NCI-H1436 treated with DMSO at 0.1 percent for 48 hours (cell line): ENCODE data around the gene CROCC2.
"Not testable (repeated sequence)": the region's sequence is repeated elsewhere in the genome, so short reads cannot be mapped to it uniquely, and the experiment has no call there.

Source experiments
- DNase-seq: peaks from one replicate; lab custom pipeline; 2025; lab: John Stamatoyannopoulos, UW

Gene CROCC2

DNA sequence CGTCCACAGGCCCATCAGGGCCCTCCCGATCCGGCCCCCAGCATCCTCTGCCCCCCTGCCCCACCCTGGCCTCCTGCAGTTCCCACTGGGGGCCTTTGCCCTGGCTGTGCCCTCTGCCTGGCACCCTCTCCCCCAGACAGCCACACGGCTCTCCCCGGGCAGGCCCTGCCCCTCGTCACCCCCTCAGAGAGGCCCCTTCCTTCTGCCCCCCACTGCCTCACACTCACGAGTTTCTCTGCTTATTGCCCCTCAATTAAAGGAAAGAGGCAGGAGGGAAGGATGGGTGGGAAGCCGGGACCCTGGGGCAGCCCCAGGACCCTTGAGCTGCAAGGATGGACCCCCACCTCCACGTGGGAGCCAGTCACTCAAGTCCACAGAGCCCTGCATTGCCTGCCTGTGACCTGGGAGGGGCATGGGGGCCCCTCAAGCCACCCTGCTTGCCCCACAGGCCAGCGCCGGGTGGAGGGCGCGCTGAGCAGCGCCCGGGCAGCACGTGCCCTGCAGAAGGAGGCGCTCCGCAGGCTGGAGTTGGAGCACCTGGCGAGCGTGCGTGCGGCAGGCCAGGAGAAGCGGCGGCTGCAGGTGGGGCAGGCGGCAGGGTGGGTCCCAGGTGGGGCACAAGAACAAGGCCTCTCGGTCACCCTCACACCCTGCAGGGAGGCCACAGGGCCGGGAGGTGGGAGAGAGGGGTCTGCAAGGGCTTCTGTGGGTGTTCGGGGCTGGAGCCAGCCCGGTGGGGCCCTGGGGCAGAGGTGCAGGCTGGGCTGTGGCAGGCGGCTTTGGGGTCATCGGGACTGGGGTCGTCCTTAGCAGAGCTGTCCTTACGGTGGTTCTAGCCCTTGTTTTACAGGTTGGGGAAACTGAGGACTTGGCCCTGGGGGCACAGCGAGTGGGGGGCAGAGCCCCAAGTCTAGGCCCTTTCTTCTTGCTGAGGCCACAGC lies 61.8 kb downstream of the CROCC2 start:
- no peak for DNase-seq

DNA sequence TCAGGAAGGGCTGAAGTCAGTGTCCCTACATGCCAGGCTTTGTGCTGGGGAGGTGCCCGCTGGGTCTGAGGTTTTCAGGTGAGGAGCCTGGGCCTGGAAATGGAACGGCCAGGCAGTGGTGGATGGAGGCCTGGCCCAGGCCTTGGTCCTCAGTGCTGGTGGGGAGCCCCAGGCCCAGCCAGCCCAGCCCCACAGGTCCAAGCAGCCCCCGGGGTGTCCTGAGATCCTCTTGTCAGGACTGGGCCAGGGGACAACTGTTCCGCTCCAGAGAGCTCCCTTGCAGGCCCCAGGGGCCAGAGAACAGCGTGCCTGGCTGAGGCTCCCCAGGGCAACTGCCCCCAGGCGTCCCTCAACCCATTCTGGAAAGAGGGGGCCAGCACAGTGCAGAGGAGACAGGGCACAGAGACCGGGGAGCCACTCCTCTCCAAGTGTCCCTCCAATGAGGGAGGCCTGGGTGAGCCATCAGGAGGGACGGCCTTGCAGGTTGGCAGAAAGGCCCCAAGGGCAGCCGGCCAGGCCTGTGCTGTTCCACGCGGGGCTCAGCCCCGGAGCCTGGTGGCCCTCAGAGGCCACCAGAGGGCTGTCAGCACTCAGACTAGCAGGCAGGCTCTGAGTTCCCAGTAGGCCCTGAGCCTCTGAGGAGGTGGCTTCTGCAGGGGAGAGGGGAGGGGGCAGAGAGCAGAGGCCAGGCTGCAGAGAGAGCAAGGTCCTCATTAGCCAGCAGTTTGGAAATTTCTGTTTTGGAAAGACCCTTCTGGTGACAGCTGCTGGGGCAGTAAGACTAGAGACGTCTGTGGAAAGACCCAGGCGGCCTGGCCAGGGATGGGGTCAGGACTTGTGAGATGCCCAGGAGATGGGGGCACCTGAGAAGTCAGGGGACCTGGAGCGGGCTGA lies 62.8 kb downstream of the CROCC2 start:
- no peak for DNase-seq

GRCh38 chr2:240970104-240970503 lies 64.0 kb downstream of the CROCC2 start:
- no peak for DNase-seq

DNA sequence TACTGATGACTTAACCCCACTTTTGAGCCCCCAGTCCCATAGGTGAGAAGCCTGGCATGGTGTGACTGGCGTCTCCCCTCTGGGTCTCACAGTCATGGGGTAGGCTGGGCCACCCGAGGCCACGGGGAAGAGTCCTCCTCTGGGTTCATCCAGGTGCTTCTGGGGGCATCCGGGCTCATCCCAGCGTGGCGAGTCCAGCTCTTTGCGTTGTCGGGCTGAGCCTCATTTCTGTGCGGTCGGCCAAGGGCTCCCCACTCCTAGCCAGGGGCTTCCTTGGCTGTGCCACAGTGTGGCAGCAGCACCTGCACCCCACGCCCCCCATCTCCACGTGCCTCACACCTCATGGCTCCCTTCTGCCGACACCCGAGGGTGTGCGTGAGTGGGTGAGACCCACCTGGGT lies 64.7 kb downstream of the CROCC2 start:
- DNase-seq: no peak

GRCh38 chr2:240972201-240972600 lies 66.1 kb downstream of the CROCC2 start:
- DNase-seq: no peak

DNA sequence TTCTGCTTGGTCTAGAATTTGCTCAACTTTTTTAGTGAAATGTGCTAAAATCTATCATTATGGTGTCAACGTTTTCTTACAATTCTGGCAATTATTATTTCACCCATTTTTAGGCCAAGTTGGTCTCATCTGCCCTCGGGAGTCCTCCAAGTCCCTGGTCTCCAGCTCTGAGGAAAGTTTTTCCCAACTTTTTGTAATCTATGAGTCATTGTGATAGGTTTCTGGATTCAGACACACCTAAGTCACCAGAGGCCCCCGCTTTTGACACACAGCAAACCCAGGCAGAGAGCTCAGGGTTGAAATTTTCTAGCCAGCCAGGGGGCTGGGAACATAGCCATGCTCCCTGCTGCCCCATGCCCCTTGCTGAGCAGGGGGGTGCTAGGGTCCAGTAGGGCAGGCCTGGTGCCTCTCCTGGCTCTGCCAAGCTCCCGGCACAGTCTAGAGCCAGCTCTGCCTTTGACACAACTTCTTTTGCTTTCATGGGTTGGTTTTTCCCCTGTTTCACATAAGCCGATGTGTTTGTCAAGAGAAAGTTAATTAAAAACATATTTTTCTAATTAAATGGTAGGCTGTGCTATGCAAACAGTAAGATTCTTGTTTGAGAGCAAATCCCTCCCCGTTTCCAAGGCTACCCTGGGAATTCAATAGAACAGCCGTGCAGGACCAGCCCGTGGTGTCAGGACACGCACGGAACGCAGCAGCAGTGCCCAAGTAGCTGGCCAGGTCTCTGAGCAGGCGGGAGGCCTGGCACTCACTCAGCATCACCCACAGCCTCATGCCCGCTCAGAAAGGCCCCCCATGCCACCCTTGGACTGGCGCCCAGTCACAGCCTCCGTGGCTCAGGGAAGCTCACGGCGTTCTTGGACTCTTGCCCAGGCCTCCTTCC lies 66.7 kb downstream of the CROCC2 start:
- no peak for DNase-seq

- DNase-seq: no peak
These were observed 68.8 kb downstream of the CROCC2 start for GRCh38 chr2:240974771-240975572.

- DNase-seq: not testable (repeated sequence)
These were observed 69.8 kb downstream of the CROCC2 start for GRCh38 chr2:240975903-240976302.

DNA sequence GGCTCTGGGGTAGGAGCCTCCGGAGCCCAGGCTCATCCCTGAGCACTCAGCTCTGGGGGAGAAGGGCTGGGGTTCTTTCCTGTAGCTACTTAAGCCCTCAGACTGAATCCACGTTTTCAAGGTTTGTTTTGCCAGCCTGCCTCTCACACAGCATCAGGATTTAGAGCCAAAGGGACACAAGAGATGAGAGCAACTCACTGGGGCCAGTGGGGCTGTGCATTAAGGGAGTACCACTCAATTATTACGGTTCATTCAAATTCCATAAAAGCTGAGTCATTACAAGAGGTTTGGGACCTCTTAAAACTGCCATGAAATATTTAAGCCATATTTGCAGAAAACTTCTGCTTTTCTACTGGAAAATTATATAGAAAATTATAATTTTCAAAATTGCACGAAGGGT lies 75.1 kb downstream of the CROCC2 start:
- DNase-seq: no peak

DNA sequence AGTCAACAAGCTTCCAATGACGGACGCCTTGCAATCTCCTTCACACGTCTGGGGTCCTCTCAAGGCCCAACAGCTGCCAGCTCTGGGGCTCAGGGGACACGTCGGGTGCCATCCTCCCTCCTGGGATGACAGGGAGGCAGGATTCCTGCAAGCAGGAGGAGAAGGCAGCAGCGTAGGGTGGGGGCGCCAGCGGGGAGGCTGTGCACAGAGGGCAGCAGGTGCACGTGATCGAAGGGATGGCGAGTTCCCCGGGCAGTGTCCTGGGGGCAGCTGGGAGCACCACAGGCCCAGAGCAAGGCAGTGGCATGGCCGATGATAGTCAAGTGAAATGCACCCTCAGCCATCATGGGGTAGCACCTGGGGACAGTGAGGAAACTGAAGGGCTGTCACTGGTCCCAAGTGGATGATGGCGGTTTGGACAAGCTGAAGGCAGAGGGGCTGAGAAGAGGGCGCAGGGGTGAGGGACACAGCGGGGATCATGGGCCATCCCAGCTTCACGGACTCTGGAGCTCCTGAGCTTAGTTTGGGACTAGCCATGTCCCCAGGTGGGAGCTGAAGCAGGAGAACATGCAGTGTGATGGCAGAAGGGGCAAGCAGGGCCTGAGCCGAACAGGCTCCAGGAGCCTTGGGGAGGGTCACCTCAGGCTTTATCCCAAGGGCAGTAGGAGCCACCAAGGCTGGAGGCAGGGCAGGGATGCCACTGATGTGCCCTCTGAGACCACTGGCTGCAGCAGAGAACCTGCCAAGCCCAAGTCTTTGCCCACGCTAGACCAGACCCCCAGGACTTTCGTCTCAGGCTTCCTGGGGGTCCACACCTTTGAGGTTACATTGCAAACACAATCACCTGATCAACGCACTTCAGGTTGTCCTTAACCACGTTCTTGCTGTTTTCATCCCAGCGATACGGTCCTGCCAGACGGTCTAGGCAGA lies 76.0 kb downstream of the CROCC2 start:
- no peak for DNase-seq

DNA sequence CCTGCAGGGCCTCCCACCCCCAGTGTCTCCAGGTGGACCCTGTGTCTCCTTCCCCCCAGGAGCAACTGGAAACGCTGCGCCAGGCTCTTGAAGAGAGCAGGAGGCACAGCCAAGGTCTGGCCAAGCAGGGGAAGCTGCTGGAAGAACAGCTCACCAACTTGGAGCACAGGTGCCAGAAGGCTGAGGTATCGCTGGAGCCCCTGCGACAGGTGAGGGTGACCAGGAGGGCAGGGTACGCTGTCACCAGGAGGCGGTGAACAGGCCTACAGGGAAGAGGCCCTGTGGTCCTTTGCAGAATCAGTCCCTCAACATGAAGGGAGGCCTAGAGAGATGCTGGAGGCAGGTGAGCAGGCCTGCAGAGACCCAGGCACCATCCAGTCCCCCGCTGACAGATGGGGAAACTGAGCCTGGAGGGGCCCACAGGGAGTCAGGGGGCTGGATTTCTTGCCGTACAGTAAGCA lies 76.7 kb downstream of the CROCC2 start:
- DNase-seq: no peak

GRCh38 chr2:240983361-240983995 lies 77.3 kb downstream of the CROCC2 start:
- DNase-seq: no peak

- no peak for DNase-seq
These were observed 77.9 kb downstream of the CROCC2 start for GRCh38 chr2:240983996-240984498.

GRCh38 chr2:240985881-240986786 lies 80.0 kb downstream of the CROCC2 start:
- DNase-seq: no peak

GRCh38 chr2:240986787-240987411 lies 80.8 kb downstream of the CROCC2 start:
- DNase-seq: no peak

DNA sequence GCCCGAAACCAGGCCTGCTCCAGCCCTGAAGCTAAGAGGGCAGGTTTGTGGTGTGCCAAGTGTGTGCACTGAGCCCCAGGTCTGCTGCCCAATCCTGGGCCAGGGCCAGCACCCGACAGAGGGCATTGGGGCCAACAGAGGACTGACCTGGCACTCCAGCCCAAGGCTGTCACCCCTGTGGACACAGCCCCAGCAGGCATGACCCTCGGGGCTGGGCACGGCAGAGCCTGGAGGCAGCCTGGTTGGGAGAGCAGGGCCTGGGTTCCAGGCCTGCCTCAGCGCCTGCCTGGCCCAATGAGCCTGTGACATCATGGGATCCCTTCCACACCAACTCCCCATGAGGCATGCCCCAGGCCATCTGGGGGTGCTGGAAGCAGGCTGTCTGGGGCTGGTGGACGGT lies 81.5 kb downstream of the CROCC2 start:
- DNase-seq: no peak

- no peak for DNase-seq
These were observed 82.0 kb downstream of the CROCC2 start for GRCh38 chr2:240988146-240988545.
